GF-D8 (cell line): ENCODE results near the gene LRRTM4.

Experiments
- DNase-seq: peaks from one replicate; lab custom pipeline; 2025; lab: John Stamatoyannopoulos, UW

Gene LRRTM4

GRCh38 chr2:76985387-76986136 is 536.6 kb downstream of the LRRTM4 start:
- no peak for DNase-seq

- no peak for DNase-seq
These were observed 537.8 kb downstream of the LRRTM4 start for GRCh38 chr2:76984359-76984758.

- DNase-seq: no peak
These were observed 541.9 kb downstream of the LRRTM4 start for GRCh38 chr2:76980067-76980787.

GRCh38 chr2:76977846-76978727 is 544.1 kb downstream of the LRRTM4 start:
- no peak for DNase-seq

GRCh38 chr2:76975752-76976151 is 546.4 kb downstream of the LRRTM4 start:
- DNase-seq: no peak

- DNase-seq: no peak
These were observed 548.6 kb downstream of the LRRTM4 start for GRCh38 chr2:76973610-76974009.

GRCh38 chr2:76965772-76966171 is 556.4 kb downstream of the LRRTM4 start:
- DNase-seq: no peak

- no peak for DNase-seq
These were observed 563.4 kb downstream of the LRRTM4 start for GRCh38 chr2:76958749-76959148.

GRCh38 chr2:76953733-76954347 is 568.3 kb downstream of the LRRTM4 start:
- DNase-seq: no peak

GRCh38 chr2:76946631-76947145 is 575.5 kb downstream of the LRRTM4 start:
- no peak for DNase-seq

GRCh38 chr2:76940559-76940958 is 581.6 kb downstream of the LRRTM4 start:
- no peak for DNase-seq

- DNase-seq: no peak
These were observed 584.0 kb downstream of the LRRTM4 start for GRCh38 chr2:76938153-76938552.

GRCh38 chr2:76932550-76932949 is 589.6 kb downstream of the LRRTM4 start:
- no peak for DNase-seq

- DNase-seq: no peak
These were observed 592.0 kb downstream of the LRRTM4 start for GRCh38 chr2:76930056-76930744.

GRCh38 chr2:76928026-76928425 is 594.1 kb downstream of the LRRTM4 start:
- DNase-seq: no peak

GRCh38 chr2:76921006-76921405 is 601.2 kb downstream of the LRRTM4 start:
- DNase-seq: no peak

GRCh38 chr2:76895469-76895868 is 626.7 kb downstream of the LRRTM4 start:
- no peak for DNase-seq

GRCh38 chr2:76870581-76870980 is 651.6 kb downstream of the LRRTM4 start:
- no peak for DNase-seq

- DNase-seq: no peak
These were observed 652.2 kb downstream of the LRRTM4 start for GRCh38 chr2:76870011-76870410.

GRCh38 chr2:76867854-76868253 is 654.3 kb downstream of the LRRTM4 start:
- DNase-seq: no peak

GRCh38 chr2:76866464-76866863 is 655.7 kb downstream of the LRRTM4 start:
- no peak for DNase-seq
